Adipose tissue (tissue), 3 donors: ENCODE data around the gene ZNF710. TPM values are rescaled to one million over a fixed set of nuclear protein-coding genes. Genes with fewer than 3 reads are reported as not detected.

Source experiments
- H3K27ac ChIP-seq: one replicate; pipeline ENCODE4 v1.5.1; 2013; ENCODE audit warnings: low read depth, low read length
- WGBS, 3 donors: extraction: QIAGEN DNeasy Blood & Tissue Kit; methylation state at CpG; one replicate each; pipeline ENCODE4 v1.1.7; 2013; 5-methylcytosine and 5-hydroxymethylcytosine counted together
- polyA plus RNA-seq, 3 donors: library from polyadenylated mRNA; stranded (reverse); fragments of 200-250 nt; gene quantifications; one replicate each; pipeline ENCODE4 v1.2.3, GENCODE V29; 2013
- donor health status: healthy with polysubstance abuse.
- donor health status: Bipolar disorder and iron deficiency.
- donor health status: healthy.

Gene ZNF710
- polyA plus RNA-seq, 3 donors, result 4.5 to 75.8 (median 4.9) TPM

DNA sequence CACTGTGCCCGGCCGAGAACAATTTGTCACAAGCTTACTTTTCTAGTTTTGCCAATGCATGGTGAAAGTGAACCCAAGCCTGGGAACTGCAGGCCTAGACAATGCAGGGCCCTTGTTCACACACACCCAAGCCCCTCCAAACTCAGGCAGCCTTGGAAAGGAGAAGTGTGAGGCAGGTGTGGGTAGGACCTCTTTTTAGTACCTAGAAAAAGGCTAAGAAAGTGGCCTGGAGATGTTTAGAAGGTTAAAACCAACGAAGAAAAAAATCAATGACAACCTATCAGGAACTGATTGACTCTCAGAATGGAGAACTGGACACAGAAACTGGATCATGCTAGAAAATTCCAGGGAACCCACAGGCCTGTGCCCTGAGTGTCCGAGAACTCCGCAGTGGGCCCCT is 82.3 kb downstream of the ZNF710 start:
- WGBS, 3 donors, result 84 to 97% (median 95%) methylated on average over 5 of the region's 5 CpGs
- H3K27ac ChIP-seq, result no peak overlapping the region

DNA sequence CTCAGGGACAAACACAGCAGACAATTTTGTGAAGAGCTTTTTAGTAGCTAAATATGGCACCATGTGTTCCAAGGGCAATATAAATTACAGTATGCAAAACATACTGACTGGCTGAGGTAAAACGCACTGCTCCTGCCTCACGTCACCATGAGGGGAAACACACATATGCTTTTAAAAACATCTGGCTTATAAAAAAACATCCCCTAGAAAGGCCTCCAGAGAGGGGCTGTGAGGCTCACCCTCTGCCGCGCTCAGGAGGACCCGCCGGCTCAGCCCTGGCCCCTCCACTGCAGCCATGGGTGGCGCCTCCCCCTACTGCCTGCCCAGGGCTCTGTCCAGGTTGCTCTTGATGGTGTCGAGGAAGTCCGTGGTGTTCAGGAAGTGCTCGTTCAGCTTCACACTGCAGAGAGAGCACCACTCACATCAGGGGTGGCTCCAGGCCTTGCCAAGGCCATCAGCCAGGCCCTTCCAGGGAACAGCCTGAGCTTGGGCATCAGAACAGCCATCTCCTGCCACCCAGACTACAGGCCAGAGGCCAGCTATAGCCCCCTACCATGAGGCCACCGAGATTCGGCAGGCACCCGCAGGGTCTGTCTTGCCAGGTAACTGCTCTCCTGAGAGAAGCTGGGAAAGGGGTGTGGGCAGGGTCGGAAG is 83.0 kb downstream of the ZNF710 start:
- no peak overlapping the region for H3K27ac ChIP-seq
- WGBS, 3 donors, result 78 to 83% (median 79%) methylated on average over 14 of the region's 14 CpGs

DNA sequence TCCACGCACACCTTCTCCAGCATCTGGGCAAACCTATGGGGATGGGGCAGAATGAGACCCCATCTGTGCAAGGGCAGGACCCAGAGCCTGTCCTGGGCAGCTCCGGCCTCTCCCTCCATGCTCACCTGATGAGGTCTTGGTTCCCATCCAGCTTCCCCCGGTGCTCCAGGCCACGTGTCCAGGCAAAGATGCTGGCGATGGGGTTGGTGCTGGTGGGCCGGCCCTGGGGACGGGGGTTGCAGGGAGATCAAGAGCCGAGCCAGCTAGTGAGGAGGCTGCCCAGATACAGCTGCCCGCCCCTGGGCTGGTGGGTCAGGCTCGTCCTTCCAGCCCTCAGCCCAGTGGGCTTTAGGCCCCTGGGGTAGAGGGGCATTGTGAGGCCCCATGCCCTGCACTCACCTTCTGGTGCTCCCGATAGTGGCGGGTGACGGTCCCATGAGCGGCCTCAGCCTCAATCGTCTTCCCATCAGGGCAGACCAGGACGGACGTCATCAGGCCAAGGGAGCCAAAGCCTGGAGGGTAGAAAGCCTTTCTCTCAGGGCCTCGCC is 83.8 kb downstream of the ZNF710 start:
- WGBS, 3 donors, result 85 to 96% (median 93%) methylated on average over 16 to 18 of the region's 18 CpGs
- no peak overlapping the region for H3K27ac ChIP-seq

DNA sequence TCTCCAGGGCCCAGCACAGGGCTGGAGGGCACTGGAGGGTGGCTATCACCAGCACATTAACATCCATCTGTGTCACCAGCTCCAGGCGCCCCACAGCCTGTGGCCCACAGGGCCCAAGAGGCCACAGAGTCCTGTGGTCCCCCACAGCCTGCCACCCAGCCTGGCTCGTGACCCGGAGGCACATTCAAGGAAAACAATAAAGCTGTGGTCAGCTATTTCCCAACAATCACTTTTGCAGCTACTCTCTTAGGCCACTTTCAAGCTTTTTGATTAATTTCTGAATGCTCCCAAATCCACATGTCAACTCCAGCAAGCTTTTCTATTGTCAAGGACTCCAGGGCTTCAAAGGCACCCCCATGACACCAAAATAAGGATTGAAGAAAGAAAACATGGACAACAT is 84.4 kb downstream of the ZNF710 start:
- H3K27ac ChIP-seq, result no peak overlapping the region
- 68 to 91% (median 68%) methylated on average over 3 of the region's 3 CpGs for WGBS, 3 donors

DNA sequence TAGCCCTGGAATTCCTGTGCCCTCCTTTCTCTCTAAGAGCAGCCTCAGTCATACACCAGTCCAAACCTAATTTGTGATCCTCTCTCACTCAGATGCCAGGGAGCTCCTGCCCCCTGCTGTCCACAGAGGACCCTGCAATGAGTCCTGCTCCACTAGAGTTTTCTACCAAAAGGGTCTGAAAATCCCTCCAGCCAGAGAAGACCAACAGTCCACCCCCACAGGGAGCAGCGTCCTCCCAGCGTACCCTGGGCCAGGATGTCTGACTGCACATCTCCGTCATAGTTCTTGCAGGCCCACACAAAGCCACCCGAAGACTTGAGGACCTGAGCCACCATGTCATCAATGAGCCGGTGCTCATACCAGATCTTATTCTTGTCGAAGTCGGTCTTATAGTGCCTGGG is 85.7 kb downstream of the ZNF710 start:
- WGBS, 3 donors, result 90 to 94% (median 94%) methylated on average over 7 of the region's 7 CpGs
- H3K27ac ChIP-seq, result no peak overlapping the region

DNA sequence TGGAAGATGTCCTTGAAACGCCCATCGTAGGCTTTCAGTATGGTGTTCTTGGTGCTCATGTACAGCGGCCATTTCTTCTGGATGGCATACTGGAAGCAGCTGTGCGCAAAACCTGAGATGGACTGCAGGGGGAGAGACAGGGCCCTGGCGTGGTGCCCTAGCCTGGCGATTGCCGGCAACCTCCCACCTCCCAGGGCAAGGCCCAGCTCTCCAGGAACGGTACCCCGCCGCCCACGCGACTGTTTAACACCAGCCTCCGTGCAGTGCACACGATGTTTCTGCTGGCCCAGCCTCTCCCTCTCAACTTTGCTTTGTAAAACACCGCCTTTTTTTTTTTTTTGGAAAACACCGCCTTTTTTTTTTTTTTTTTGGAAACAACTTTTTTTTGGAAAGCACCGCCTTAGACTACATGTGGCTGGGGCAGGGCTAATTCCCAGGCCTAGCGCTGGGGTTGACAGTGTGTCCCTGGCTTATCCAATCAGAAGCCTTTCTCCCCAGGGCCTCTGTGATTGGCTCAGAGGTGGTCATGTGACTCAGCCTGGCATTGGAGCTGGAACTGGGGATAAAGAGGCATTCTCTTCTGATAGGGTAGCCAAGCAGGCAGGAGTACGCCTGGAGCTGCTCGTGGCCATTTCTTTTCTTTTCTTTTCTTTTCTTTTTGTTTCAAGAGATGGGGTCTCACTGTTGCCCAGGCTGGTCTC is 86.5 kb downstream of the ZNF710 start:
- H3K27ac ChIP-seq, result no peak overlapping the region

DNA sequence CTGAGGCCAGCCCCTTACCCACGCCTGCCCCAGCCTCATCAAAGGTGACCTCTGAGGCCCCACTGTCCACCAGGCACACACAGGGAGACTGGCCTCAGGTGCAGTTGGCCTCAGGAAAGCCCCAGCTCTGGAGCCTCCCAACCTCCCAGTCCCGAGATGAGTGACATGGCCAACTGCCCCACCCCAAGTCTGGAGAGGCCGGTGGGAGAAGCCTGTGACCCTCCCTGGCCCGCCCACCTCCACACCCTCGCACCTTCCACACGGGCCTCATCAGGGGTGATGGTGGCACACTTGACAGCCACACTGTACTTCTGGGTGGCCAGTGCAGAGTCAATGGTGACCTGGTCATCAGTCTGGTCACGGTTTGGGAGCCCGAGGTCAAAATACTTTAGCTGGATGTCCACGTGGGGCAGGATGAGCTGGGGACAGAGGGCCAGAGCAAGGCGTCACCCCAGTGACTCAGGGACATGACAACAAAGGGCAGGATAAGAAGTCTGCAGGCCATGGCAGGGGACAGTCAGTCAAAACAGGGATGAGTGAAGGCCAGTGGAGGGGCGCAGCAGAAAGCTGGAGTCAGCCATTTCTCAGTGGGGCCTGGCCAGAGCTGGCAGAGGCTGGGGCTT is 89.2 kb downstream of the ZNF710 start:
- H3K27ac ChIP-seq, result no peak overlapping the region
- WGBS, 3 donors, result 86 to 90% (median 88%) methylated on average over 11 of the region's 11 CpGs

More for the DNA sequence above, 86.5 kb downstream of the ZNF710 start:
- 47 to 87% (median 84%) methylated on average over 19 to 20 of the region's 20 CpGs for WGBS, 3 donors

DNA sequence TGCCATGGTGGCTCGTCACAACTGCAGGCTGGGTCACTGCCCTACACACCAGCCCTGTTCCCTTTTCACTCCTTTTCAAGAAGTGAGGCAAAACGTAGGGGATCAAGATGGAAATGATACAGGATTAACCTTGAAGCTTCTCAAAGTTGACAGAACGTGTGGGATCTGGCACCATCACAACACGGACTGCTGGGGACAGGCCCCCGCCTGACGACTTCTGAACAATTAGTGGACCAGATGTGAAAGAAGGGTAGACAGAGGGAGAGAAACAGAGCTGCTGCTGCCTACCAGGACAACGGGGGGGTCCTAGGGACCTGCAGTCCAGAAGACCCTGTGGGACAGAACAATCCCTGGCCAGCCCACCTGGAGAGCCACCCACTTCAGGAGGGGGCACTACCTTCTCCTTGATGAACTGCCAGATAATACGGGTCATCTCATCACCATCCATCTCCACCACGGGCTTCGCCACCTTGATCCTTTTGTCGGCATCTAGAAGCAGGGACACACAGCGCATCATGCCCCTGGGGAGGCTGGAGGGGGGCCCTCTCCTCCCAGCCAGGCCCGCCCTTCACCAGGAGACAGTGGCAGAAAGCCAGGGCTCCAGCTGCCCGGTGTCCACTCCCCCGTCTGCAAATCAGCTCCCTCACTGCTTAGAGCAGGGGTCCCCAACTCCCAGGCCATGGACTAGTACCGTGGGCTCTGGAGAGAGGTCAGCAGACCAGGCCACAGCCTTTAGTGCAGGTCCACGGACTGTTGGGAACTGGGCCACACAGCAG is 90.2 kb downstream of the ZNF710 start:
- WGBS, 3 donors, result 67 to 89% (median 88%) methylated on average over 17 of the region's 17 CpGs
- H3K27ac ChIP-seq, result no peak overlapping the region

DNA sequence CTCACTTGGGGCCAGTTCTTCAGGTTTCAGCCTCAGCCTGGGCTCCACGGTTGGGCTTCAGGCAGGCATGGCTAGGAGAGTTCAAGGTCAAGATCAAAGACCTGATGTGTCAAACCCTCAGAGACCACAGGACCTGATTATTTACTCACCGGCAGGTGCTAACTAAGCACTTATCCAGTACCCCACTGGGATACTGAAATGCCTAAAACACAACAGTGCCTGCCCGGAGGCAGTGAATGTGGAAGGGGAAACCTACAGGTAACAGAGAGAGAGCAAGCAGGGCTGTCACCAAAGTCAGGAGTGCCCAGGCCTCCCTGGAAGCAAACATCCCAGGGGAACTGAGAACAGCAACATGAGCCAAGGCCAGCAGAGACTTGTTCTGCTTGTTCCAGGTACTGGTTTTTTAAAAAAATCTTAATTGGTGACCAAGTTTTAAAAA is 94.4 kb downstream of the ZNF710 start:
- 22 to 78% (median 62%) methylated on average over 3 of the region's 3 CpGs for WGBS, 3 donors
- no peak overlapping the region for H3K27ac ChIP-seq

DNA sequence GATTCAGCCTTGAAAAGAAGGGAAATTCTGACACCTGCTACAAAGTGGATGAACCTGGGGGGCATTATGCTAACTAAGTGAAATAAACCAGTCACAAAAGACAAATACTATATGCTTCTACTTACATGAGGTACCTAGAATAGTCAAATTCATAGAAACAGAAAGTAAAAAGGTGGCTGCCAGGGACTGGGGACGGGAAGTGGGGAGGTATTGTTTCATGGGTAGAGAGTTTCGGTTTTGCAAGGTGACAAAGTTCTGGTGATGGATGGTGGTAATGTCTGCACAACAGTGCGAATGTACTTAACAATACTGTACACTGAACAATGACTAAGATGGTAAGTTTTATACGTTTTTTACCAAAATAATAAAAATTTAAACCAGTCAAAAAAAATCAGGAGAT is 96.4 kb downstream of the ZNF710 start:
- H3K27ac ChIP-seq, result no peak overlapping the region
- WGBS, 3 donors, result 23 to 47% (median 30%) methylated on average over 4 of the region's 4 CpGs

DNA sequence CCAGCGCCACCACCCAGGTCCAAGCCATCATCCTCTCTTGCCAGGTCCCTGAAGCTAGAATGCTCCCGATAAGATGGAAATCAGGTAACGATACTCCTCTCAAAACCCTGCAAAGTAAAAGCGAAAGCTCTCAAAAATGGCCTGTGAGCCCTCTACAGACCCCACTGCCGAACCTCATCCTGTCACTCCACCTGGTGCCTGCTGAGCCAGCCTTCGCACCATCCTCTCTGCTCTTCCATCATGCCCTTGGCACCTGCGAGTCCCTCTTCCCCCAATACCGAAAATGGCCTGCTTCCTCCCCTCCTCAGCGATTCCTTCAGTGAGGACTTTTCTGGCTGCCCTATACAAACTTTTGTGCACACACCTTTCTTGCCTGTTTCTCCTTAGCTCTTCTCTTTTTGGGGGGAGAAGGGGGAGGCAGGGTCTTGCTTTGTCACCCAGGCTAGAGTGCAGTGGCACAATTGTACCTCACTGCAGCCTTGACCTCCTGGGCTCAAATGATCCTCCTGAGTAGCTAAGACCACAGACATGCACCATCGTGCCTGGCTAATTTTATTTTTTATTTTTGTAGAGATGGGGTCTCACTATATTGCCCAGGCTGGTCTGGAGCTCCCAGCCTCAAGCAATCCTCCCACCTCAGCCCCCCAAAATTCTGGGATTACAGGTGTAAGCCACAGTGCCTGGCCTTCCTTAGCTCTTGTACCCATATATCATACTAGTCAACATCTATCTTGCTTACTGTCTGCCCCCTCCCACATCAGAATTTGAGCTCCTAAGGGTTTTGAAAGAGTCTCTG is 98.1 kb downstream of the ZNF710 start:
- no peak overlapping the region for H3K27ac ChIP-seq
- 69 to 90% (median 88%) methylated on average over 10 of the region's 10 CpGs for WGBS, 3 donors

DNA sequence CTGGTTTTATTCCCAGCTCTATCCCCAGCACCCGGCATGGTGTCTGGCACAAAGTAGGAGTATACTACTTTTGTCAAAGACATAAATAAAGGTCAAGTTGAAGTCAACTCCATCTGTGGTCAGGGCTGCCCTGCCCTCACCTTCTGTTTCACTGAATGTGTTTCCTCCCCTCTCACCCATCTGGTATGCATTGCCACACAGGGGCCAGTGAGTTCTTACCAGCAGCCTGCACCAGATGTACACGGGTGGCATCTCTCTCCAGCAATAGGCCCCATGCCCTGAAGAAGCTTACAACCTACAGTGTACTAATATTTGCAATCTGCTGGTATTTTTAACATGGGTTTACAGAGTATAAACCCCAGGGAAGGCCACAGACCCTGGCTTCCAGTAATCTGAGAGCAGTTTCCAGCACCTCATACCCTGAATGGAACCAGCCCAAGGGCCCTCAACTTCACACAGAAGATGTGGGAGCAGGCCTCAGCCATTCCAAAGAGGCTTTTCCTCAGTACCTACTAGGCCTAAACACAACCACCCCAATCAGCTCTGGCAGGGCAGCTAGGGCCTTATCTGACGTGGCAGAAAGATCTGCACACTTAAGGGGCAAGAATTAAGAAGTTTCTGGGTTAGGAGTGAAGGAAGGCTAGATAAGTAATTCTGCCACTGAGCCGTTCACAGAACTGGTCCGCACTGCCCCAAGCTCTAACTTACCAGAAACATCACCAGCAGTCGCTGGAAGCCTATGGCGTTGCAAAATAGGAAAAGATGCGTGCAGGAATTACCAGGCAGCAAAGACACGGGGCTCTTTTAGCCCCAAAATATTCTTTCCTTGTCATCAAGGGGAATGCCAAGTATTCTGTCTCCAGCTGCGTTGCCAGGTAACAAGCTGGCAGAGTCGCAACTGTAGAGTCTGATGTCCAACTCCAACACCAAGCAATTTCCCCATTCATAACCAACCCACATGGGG is 99.0 kb downstream of the ZNF710 start:
- WGBS, 3 donors, result 31 to 61% (median 60%) methylated on average over 11 of the region's 11 CpGs
- no peak overlapping the region for H3K27ac ChIP-seq

DNA sequence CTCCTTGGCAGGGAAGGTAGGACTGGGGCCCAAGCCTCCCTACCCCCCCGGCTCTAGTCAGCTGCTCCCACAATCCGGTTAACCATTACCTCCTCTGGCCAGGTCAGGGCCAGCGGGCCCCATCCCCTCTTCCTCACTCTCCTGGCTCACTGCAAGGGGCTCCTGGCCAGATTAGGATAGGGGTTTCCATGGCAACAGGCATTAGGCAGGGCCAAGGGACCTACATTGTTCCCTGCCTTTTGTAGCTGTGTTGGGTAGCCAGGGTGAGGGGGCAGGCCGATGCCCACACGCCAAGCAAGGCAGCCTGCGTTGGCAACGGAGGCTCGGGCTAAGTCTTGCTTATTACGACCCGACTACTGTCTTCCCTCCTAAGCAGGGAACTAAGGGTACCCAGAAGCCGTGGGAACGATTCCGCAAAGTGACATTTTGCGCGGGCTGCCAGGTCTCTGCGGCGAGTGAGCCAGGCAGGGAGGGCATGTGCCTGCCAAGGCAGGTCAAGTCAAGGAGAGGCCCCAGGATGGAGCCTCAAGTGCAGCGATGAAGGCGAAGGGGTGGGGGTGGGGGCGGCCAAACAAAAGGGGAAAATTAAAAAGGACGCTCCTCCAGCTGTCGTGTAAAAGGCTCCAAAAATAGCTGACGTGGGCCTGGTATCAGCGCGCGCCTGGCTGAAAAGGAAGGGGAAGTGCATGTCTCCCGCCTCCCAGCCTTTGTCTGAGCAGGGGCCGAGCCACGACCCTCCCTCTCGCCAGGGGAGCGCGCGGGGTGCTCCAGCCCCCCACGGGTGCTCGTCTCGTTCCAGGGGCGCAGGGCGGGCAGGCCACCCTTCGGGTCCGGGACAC is 100.2 kb downstream of the ZNF710 start:
- WGBS, 3 donors, result 3 to 13% (median 8%) methylated on average over 32 to 40 of the region's 40 CpGs

DNA sequence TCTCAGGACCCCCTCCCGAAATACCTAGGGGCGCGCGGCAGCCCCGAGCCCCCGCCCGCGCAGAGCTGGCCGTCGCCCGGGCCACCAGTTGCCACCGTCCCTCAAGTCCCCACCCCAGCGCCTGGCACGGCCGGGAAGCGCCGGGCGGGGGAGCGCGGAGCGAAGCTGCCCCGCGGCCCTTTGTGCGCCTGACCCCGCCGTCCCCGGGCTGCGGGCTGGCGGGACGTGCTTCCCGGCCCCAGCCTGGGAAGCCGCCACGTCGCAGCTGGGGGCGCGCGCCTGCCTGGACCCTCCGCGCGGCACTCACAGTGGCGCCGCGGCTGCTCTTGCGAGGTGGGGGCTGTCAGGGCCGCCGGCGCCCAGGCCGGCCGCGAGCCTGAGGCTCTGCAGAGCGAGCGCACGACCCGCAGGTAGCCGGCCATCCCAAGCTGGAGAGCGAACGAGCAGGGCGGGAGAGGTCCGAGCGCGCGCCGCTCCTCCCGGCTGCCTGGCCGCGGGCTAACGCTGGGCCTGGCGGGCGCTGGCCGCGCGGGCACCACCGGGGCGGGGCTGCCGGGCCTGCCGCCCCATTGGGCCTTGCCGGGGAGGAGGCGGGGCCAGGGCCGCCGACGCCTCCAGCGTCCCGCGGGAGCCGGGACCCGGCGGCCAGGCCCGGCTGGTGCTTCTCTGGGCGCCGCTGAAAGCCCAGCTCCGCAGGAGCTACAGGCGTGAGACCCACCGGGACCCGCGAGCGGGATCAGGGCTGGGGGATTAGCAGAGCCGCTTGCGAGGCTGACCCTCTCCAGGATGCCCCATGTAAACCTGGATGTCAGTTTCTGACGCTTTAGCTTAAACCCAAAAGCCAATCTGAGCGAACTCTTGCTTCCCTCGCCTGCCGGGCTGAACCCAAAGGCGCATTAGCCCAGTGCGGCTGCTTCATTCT is 101.1 kb downstream of the ZNF710 start, which contains the start of gene IDH2:
Gene IDH2, minus strand, starts transcription at position 500 of the 922 bp plus-strand sequence. Its CDS starts 78 bp downstream, at position 422.
- H3K27ac ChIP-seq, result no peak within 1 kb of the TSS
- 0 to 1% (median 0%) methylated on average over 79 to 104 of the region's 104 CpGs for WGBS, 3 donors

More for the DNA sequence above, 100.2 kb downstream of the ZNF710 start:
- no peak overlapping the region for H3K27ac ChIP-seq
